ENCODE data around the gene ANKRD29. TPM values are rescaled to one million over a fixed set of nuclear protein-coding genes. Genes with fewer than 3 reads are reported as not detected.

Gene ANKRD29
- total RNA-seq, 2 donors from 2014 or later: 5.6 to 8.5 TPM

DNA sequence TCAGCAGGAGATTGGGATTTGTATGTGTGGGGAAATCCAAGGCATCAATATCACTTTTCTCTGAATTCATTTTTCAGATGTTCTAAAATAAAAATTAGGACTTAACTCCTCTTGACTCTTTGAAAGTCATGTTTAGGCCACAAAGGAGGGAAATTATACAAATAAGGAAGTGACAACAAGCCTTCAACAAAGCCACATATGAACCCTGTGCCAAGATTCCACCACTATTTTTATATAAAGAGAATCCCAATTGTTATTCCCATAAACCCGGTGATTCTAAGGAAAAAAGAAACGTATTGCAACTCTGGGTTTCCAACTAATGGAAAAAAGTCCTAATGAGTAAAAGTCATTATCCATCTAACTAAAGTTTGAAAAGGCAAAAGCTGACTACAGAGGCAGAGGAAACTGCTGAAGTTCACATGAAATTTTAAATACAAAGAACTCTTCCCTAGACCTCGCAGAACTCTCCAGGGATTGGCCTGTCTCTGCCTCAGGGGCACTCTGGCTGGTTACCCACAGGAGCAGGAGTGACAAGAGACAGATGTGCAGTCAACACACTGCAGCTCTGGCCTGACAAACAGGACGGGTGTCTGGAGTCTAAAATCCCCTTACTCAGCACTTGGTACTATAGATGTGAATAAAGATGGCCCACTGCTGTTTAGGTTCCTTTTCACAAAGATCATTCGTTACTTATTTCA lies 88.0 kb downstream of the ANKRD29 start:
- Histone ChIP-seq H3K4me1 (replicated peaks) (no peaks in the 10 kb centered on the region), H3K36me3 (no peaks in the 10 kb centered on the region), H3K9me3 (no peaks in the 10 kb centered on the region), H3K4me3 (no peak overlapping the region), H3K27me3 (replicated peaks; ENCODE audit: insufficient read depth) (no peaks in the 10 kb centered on the region), H3K27ac (peak overlapping the region in 1 of 2 donors; percentile 19)
- DNase-seq (ENCODE audit: low spot score): no peak
- 64% methylated on average over 5 of the region's 5 CpGs for WGBS
- TF ChIP-seq, protein P1, sequence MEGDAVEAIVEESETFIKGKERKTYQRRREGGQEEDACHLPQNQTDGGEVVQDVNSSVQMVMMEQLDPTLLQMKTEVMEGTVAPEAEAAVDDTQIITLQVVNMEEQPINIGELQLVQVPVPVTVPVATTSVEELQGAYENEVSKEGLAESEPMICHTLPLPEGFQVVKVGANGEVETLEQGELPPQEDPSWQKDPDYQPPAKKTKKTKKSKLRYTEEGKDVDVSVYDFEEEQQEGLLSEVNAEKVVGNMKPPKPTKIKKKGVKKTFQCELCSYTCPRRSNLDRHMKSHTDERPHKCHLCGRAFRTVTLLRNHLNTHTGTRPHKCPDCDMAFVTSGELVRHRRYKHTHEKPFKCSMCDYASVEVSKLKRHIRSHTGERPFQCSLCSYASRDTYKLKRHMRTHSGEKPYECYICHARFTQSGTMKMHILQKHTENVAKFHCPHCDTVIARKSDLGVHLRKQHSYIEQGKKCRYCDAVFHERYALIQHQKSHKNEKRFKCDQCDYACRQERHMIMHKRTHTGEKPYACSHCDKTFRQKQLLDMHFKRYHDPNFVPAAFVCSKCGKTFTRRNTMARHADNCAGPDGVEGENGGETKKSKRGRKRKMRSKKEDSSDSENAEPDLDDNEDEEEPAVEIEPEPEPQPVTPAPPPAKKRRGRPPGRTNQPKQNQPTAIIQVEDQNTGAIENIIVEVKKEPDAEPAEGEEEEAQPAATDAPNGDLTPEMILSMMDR (IDR thresholded peaks at IDR 0.05): no peak
- TF ChIP-seq POLR2AphosphoS5 (IDR thresholded peaks at IDR 0.05) (no peak), POLR2A (IDR thresholded peaks at IDR 0.05) (no peak)
- intact Hi-C loops (cut with DNase I): no loop called here

DNA sequence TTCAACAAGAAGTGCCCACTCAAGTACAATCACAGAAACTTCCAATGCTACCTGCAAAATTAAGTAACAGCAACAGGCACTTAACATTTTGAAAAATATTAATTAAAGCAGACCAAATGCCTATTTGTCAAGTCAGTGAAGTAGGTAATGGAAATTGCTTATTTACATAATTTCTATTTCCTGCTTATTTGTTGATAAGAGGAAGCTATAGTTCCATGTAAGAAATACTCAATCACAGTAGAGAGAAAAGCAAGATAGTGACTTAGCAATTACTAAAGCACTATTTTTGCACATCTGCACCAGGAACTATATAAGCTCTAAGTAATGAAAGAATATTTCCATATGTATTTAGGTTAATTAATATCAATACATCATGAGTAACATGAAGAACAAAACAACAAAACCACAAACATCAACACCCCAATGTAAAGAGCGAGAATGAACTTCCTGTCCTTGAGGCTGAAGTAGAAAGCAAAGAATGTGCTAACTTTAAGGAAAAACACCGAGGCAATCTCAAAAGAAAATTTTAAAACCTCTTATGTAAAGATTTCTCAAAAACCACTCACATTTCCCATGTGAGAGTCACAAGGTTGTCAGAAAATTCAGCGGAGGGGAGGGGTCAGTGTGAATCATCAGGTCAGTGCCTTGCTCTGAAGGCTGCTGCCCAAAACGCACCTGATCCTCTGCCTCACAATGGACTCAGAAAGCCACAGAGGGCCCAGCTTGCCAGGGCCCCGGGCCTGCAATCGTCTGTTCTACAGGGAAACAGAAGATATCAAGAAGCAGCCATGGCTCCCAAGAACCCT lies 88.9 kb downstream of the ANKRD29 start:
- no peak for DNase-seq (ENCODE audit: low spot score)
- H3K27me3 ChIP-seq (replicated peaks; ENCODE audit: insufficient read depth): no peaks in the 10 kb centered on the region
- H3K27ac ChIP-seq: peak overlapping the region in 1 of 2 donors; percentile 19
- intact Hi-C loops (cut with DNase I): no loop called here
- H3K36me3 ChIP-seq: no peaks in the 10 kb centered on the region
- no peak overlapping the region for H3K4me3 ChIP-seq
- TF ChIP-seq POLR2A (IDR thresholded peaks at IDR 0.05): no peak
- TF ChIP-seq, protein P1 (IDR thresholded peaks at IDR 0.05): no peak
- no peak for TF ChIP-seq POLR2AphosphoS5 (IDR thresholded peaks at IDR 0.05)
- H3K4me1 ChIP-seq (replicated peaks): no peaks in the 10 kb centered on the region
- 67% methylated on average over 6 of the region's 6 CpGs for WGBS
- H3K9me3 ChIP-seq: no peaks in the 10 kb centered on the region

DNA sequence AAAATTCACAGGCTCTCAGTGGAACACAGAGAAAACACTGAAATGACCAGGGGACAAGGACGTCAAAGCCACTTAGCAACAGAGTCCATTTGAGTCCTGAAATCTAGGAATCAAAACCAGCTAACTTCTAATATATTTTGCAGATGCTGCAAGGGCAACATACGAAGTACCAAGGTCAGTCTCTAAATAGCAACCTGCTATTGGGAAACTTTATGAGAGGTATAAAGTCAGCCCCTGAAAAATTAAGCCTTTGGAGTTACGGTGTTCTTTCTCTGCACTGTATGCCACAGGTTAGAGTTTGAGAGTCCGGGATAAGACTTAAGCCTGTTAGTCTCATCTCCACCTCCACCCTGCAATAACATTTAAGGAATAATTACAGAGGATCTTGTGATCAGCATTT lies 89.7 kb downstream of the ANKRD29 start:
- no peaks in the 10 kb centered on the region for H3K9me3 ChIP-seq
- no peak overlapping the region for H3K27ac ChIP-seq
- no peaks in the 10 kb centered on the region for H3K4me1 ChIP-seq (replicated peaks)
- no peak for TF ChIP-seq POLR2A (IDR thresholded peaks at IDR 0.05)
- TF ChIP-seq POLR2AphosphoS5 (IDR thresholded peaks at IDR 0.05): no peak
- TF ChIP-seq, protein P1 (IDR thresholded peaks at IDR 0.05): no peak
- DNase-seq (ENCODE audit: low spot score): no peak
- no peaks in the 10 kb centered on the region for H3K36me3 ChIP-seq
- H3K27me3 ChIP-seq (replicated peaks; ENCODE audit: insufficient read depth): no peaks in the 10 kb centered on the region
- intact Hi-C loops (cut with DNase I): no loop called here
- H3K4me3 ChIP-seq: no peak overlapping the region
- WGBS: 88% methylated on average over 4 of the region's 4 CpGs

DNA sequence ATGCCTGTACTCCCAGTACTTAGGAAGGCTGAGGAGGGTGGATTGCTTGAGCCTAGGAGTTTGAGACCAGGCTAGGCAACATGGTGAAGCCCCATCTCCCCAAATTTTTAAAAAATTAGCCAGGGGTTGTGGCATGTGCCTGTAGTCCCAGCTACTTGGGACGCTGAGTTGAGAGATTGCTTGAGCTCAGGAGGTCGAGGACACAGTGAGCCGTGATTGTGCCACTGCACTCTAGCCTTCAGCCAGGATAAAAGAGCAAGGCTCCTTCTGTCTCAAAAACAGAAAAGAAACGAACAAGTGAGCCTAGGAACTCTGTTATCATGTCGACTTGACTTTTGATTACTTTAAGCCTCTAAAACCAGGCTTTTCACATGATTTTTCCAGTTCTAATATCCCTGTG lies 90.1 kb downstream of the ANKRD29 start:
- no peaks in the 10 kb centered on the region for H3K27me3 ChIP-seq (replicated peaks; ENCODE audit: insufficient read depth)
- H3K9me3 ChIP-seq: no peaks in the 10 kb centered on the region
- H3K36me3 ChIP-seq: no peaks in the 10 kb centered on the region
- WGBS: 90% methylated on average over 5 of the region's 5 CpGs
- intact Hi-C loops (cut with DNase I): no loop called here
- TF ChIP-seq POLR2AphosphoS5 (IDR thresholded peaks at IDR 0.05) (no peak), POLR2A (IDR thresholded peaks at IDR 0.05) (no peak)
- TF ChIP-seq, protein P1 (IDR thresholded peaks at IDR 0.05): no peak
- DNase-seq (ENCODE audit: low spot score): no peak
- H3K4me3 ChIP-seq: no peak overlapping the region
- no peak overlapping the region for H3K27ac ChIP-seq
- H3K4me1 ChIP-seq (replicated peaks): no peaks in the 10 kb centered on the region

All from prostate gland (tissue), 2 donors.